ENCODE results near the gene CALD1.

Gene CALD1

DNA sequence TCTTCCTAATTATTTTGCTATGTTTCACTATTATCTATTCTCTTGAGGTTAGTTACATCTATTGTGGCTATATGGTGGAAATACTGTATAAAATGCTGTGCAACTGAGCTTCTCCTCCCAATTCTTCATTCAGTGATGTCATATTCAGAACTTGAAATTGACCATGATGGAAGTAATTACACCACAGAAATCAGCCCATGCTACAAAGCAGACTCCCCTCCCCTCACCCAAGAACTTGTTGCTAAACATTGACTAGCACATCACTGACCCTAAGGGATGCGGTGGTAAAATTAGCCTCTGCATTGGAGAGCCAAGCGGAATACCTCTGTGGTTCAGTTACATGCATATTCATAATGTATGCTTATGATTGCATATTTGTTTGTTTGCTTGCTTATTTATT is 8.8 kb downstream of the CALD1 start:
- no peak overlapping the region for H3K27ac ChIP-seq
- H3K27me3 ChIP-seq = no peaks in the 10 kb centered on the region
- H3K9me3 ChIP-seq = no peaks in the 10 kb centered on the region
- TF ChIP-seq, protein P1, sequence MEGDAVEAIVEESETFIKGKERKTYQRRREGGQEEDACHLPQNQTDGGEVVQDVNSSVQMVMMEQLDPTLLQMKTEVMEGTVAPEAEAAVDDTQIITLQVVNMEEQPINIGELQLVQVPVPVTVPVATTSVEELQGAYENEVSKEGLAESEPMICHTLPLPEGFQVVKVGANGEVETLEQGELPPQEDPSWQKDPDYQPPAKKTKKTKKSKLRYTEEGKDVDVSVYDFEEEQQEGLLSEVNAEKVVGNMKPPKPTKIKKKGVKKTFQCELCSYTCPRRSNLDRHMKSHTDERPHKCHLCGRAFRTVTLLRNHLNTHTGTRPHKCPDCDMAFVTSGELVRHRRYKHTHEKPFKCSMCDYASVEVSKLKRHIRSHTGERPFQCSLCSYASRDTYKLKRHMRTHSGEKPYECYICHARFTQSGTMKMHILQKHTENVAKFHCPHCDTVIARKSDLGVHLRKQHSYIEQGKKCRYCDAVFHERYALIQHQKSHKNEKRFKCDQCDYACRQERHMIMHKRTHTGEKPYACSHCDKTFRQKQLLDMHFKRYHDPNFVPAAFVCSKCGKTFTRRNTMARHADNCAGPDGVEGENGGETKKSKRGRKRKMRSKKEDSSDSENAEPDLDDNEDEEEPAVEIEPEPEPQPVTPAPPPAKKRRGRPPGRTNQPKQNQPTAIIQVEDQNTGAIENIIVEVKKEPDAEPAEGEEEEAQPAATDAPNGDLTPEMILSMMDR (IDR thresholded peaks at IDR 0.05) = no peak
- no peak overlapping the region for H3K4me3 ChIP-seq (ENCODE audit: low read depth in 1 of 2, low read length in 1 of 2)
- H3K4me1 ChIP-seq (ENCODE audit: control insufficient read depth in 1 of 2, insufficient read depth in 1 of 2, low read depth in 1 of 2, low read length in 1 of 2) = no peaks in the 10 kb centered on the region
- no peaks in the 10 kb centered on the region for H3K36me3 ChIP-seq

DNA sequence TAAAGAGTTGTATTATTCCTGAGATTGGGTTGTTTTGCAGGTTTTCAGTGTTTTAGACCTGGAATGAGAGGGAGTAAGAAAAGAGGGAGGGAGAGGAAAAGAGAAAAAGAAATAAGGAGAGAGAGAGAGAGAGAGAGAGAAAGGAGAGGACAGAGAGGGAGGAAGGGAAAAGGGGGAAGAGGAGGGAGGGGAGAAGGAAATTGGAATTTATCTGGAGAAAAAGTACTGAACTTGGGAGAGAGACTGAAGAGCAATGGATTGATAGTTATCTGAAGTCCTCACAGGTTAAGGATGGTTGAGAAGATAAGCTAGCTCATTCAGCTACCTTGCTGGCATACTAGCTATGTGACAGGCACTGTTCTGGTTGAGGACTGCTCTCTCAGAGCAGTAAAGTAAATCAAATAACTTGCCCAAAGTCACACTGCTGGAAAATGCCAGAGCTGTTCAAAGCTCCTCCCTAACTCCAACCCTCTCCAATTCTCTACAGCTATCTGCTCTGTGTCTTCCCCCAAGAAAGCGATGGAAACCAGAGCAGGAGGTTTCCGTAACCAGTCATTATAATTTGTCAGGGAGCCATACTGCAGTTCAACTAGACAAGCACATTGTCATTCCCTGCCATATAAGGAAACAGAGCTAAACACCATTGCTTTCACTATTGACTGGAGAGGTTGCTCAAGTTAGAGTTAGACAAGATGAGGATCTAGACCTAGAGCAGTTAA is 10.7 kb downstream of the CALD1 start:
- TF ChIP-seq, protein P1 (IDR thresholded peaks at IDR 0.05) = no peak
- no peaks in the 10 kb centered on the region for H3K27me3 ChIP-seq
- H3K36me3 ChIP-seq = no peaks in the 10 kb centered on the region
- H3K9me3 ChIP-seq = no peaks in the 10 kb centered on the region
- no peak overlapping the region for H3K4me3 ChIP-seq (ENCODE audit: low read depth in 1 of 2, low read length in 1 of 2)
- no peaks in the 10 kb centered on the region for H3K4me1 ChIP-seq (ENCODE audit: control insufficient read depth in 1 of 2, insufficient read depth in 1 of 2, low read depth in 1 of 2, low read length in 1 of 2)
- H3K27ac ChIP-seq = no peak overlapping the region

DNA sequence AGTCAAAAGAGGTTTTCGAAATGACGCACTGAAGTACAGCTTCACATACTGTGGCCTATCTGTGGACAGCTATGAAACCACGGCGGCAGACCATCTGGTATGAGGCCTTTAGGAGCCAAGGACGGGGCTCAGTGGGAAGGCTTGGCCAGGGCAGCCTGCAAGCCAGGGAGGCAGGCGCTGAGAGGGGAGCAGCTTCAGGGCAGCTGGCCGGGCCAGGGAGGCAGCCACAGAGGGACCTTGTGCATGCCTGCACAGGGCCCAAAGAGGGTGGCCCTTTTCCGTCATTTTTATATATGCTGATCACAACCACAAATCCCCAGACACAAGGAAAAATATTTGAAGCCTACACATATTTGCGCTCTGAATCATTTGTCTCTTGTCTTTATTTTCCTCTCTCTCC is 13.5 kb downstream of the CALD1 start:
- Histone ChIP-seq H3K9me3 (no peaks in the 10 kb centered on the region), H3K27me3 (no peaks in the 10 kb centered on the region), H3K27ac (no peak overlapping the region), H3K4me3 (ENCODE audit: low read depth in 1 of 2, low read length in 1 of 2) (no peak overlapping the region), H3K36me3 (no peaks in the 10 kb centered on the region), H3K4me1 (ENCODE audit: control insufficient read depth in 1 of 2, insufficient read depth in 1 of 2, low read depth in 1 of 2, low read length in 1 of 2) (no peaks in the 10 kb centered on the region)
- TF ChIP-seq, protein P1 (IDR thresholded peaks at IDR 0.05) = no peak

DNA sequence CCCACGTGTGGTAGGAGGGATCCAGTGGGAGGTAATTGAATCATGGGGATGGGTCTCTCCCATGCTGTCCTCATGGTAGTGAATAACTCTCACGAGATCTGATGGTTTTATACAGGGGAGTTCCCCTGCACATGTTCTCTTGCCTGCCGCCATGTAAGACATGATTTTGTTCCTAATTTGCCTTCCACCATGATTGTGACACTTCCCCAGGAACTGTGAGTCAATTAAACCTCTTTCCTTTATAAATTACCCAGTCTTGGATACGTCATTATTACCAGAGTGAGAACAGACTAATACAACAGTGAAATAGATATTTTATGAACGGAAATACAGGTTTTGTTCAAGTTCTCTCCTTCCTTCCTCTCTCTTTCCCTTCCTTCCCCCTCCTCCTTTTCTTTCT is 15.8 kb downstream of the CALD1 start:
- Histone ChIP-seq H3K9me3 (no peaks in the 10 kb centered on the region), H3K36me3 (no peaks in the 10 kb centered on the region), H3K27me3 (no peaks in the 10 kb centered on the region), H3K4me1 (ENCODE audit: control insufficient read depth in 1 of 2, insufficient read depth in 1 of 2, low read depth in 1 of 2, low read length in 1 of 2) (no peaks in the 10 kb centered on the region), H3K4me3 (ENCODE audit: low read depth in 1 of 2, low read length in 1 of 2) (no peak overlapping the region), H3K27ac (no peak overlapping the region)
- TF ChIP-seq, protein P1 (IDR thresholded peaks at IDR 0.05) = no peak

DNA sequence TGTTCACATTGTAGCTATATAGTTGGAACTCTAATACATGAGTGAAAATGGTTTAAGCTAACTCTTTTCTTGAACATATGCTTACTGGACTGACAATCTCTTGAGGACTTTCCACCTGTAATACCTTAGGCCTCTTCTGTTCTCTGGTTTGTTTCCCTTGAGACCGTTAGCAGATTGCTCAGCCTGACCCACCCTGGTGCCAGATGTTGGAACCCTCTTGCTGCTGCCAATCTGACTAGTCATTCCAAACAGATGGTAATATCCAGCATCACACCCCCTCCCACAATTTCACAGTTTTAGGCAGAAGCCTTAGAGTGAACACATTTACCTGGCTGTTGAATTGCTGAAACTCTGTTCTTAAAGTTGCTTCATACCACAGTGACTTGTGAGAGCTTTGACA is 18.7 kb downstream of the CALD1 start:
- Histone ChIP-seq H3K4me3 (ENCODE audit: low read depth in 1 of 2, low read length in 1 of 2) (no peak overlapping the region), H3K9me3 (no peaks in the 10 kb centered on the region), H3K27ac (no peak overlapping the region), H3K4me1 (ENCODE audit: control insufficient read depth in 1 of 2, insufficient read depth in 1 of 2, low read depth in 1 of 2, low read length in 1 of 2) (no peaks in the 10 kb centered on the region), H3K36me3 (no peaks in the 10 kb centered on the region), H3K27me3 (no peaks in the 10 kb centered on the region)
- TF ChIP-seq, protein P1 (IDR thresholded peaks at IDR 0.05) = no peak

Data from neutrophil (primary cell).